A549 (cell line): ENCODE measurements around the gene PTPRK. TPM values are rescaled to one million over a fixed set of nuclear protein-coding genes. Genes with fewer than 3 reads are reported as not detected.

ENCODE experiments used
- ATAC-seq, 2 experiments: fragments of 200-7000 bp in 1 of 2; fragments of >200 bp in 1 of 2; cut with Nextera tagmentation in 1 of 2; cut with Tn5 transposase in 1 of 2; 3 replicates each; pipeline versions ENCODE4 v1.8.0 to v1.9.1; 2018 to 2020; ENCODE audit warnings: mild to moderate bottlenecking in 1 of 2, moderate library complexity in 1 of 2
- CTCF ChIA-PET: fragments of 300-600 bp; sonication (Branson Sonifier 250); formaldehyde crosslinking; extraction: SDS; loops from one replicate; lab custom pipeline; 2021; ENCODE audit warnings: antibody characterized with exemption, inconsistent platforms; lab: Yijun Ruan, JAX
- POLR2A ChIA-PET: fragments of 350-600 bp; formaldehyde crosslinking; extraction: SDS; loops from one replicate; lab custom pipeline; 2021; ENCODE audit warnings: antibody characterized with exemption, inconsistent platforms; lab: Yijun Ruan, JAX
- DNase-seq, 2 experiments: peaks; one replicate each; pipeline versions ENCODE4 v3.0.0 to v3.0.0-alpha.2; 2011 to 2016; ENCODE audit warnings: low read depth in 1 of 2, low spot score in 1 of 2
- FAIRE-seq: peaks from 2 replicates; lab custom pipeline; 2011; peaks lifted over from hg19 to GRCh38; lab: Jason Lieb, UNC
- H3K27ac ChIP-seq, 2 experiments: fragments of >200 bp; sonication (Bioruptor Twin); formaldehyde crosslinking; 3 replicates each; pipeline ENCODE4 v1.5.1; 2016 to 2017
- H3K4me1 ChIP-seq: fragments of >200 bp; sonication (Bioruptor Twin); formaldehyde crosslinking; 3 replicates; pipeline ENCODE4 v1.6.1; 2016
- H3K4me2 ChIP-seq: fragments of >200 bp; sonication (Bioruptor Twin); formaldehyde crosslinking; 3 replicates; pipeline ENCODE4 v1.6.1; 2016
- H3K4me3 ChIP-seq: fragments of >200 bp; sonication (Bioruptor Twin); formaldehyde crosslinking; 3 replicates; pipeline ENCODE4 v1.5.1; 2016
- H3K9me3 ChIP-seq: fragments of >200 bp; sonication (Bioruptor Twin); formaldehyde crosslinking; 3 replicates; pipeline ENCODE4 v1.6.1; 2016
- ATOH8 ChIP-seq: fragments of 250-450 bp; sonication (Bioruptor Pico); IDR thresholded peaks from 2 replicates; pipeline ENCODE4 v1.5.0; 2020; ENCODE audit warnings: low read depth, mild to moderate bottlenecking, moderate library complexity
- CBX2 ChIP-seq: fragments of 200-600 bp; sonication (generic); IDR thresholded peaks from 2 replicates; pipeline ENCODE4 v1.6.1; 2016; ENCODE audit warnings: low read depth, mild to moderate bottlenecking, borderline replicate concordance
- CBX8 ChIP-seq: fragments of 200-600 bp; sonication (generic); IDR thresholded peaks from 2 replicates; pipeline ENCODE4 v1.6.1; 2016
- CEBPB ChIP-seq, 2 experiments: fragments of >200 bp in 1 of 2; sonication (Bioruptor Twin) in 1 of 2; formaldehyde crosslinking in 1 of 2; IDR thresholded peaks; 2 replicates each; pipeline ENCODE4 v1.6.1; 2012 to 2016
- FOSL2 ChIP-seq, 2 experiments: fragments of 450-650 bp in 1 of 2; fragments of >200 bp in 1 of 2; sonication (Bioruptor Twin) in 1 of 2; formaldehyde crosslinking; IDR thresholded peaks; 2 replicates each; pipeline versions ENCODE4 v1.5.0 to v1.6.1; 2016 to 2020; ENCODE audit warnings: mild to moderate bottlenecking in 1 of 2, moderate library complexity in 1 of 2
- FOXS1 ChIP-seq: fragments of 250-450 bp; sonication (Bioruptor Pico); IDR thresholded peaks from 2 replicates; pipeline ENCODE4 v1.5.0; 2020; ENCODE audit warnings: mild to moderate bottlenecking, moderate library complexity
- JUNB ChIP-seq: fragments of >200 bp; sonication (Bioruptor Twin); formaldehyde crosslinking; IDR thresholded peaks from 2 replicates; pipeline ENCODE4 v1.6.1; 2016
- KDM5A ChIP-seq: fragments of 200-600 bp; sonication (generic); IDR thresholded peaks from 2 replicates; pipeline ENCODE4 v1.6.1; 2016; ENCODE audit warnings: antibody characterized with exemption, mild to moderate bottlenecking
- MAFK ChIP-seq: fragments of 450-650 bp; IDR thresholded peaks from 2 replicates; pipeline ENCODE4 v1.6.1; 2014; ENCODE audit not compliant: partially characterized antibody
- MAX ChIP-seq: IDR thresholded peaks from 2 replicates; pipeline ENCODE4 v1.6.1; 2012
- PBX3 ChIP-seq: IDR thresholded peaks from 2 replicates; pipeline ENCODE4 v1.6.1; 2012
- POLR2AphosphoS2 ChIP-seq: conservative IDR thresholded peaks from 2 replicates; pipeline ENCODE4 v1.6.1; 2012; ENCODE audit warnings: low read length, improper control_type of control experiment, inconsistent platforms
- RARB ChIP-seq: fragments of 250-450 bp; sonication (Bioruptor Pico); IDR thresholded peaks from 2 replicates; pipeline ENCODE4 v1.8.0; 2021; ENCODE audit warnings: mild to moderate bottlenecking, moderate library complexity
- REST ChIP-seq: fragments of 200-600 bp; sonication (generic); IDR thresholded peaks from 2 replicates; pipeline ENCODE4 v1.6.1; 2016; ENCODE audit warnings: antibody characterized with exemption, mild to moderate bottlenecking, moderate library complexity
- RNF2 ChIP-seq: fragments of 200-600 bp; sonication (generic); IDR thresholded peaks from 2 replicates; pipeline ENCODE4 v1.6.1; 2016; ENCODE audit warnings: low read depth, mild to moderate bottlenecking, antibody characterized with exemption, moderate library complexity, borderline replicate concordance
- SREBF2 ChIP-seq: fragments of 450-650 bp; IDR thresholded peaks from 2 replicates; pipeline ENCODE4 v1.6.1; 2014; ENCODE audit warnings: mild to moderate bottlenecking, moderate library complexity
- TFCP2L1 ChIP-seq: fragments of 250-450 bp; sonication (Bioruptor Pico); IDR thresholded peaks from 2 replicates; pipeline ENCODE4 v1.5.0; 2021; ENCODE audit warnings: mild to moderate bottlenecking
- TP53 ChIP-seq: fragments of 250-450 bp; sonication (Bioruptor Pico); IDR thresholded peaks from 2 replicates; pipeline ENCODE4 v1.5.0; 2021; ENCODE audit warnings: mild to moderate bottlenecking, moderate library complexity
- ZSCAN20 ChIP-seq: fragments of 250-450 bp; sonication (Bioruptor Pico); IDR thresholded peaks from 2 replicates; pipeline ENCODE4 v1.8.0; 2022; ENCODE audit warnings: mild to moderate bottlenecking, moderate library complexity
- whole genome bisulfite sequencing: methylation state at CpG from one replicate; pipeline ENCODE4 v1.1.6; 2017; ENCODE audit errors: missing lambda C conversion rate; 5-methylcytosine and 5-hydroxymethylcytosine counted together
- polyA plus RNA-seq, 4 experiments: library from polyadenylated mRNA; depleted of rRNA in 3 of 4; stranded (reverse); fragments of >200 nt; fragmentation: RNase III in 1 of 4; extraction: RNeasy Plus Mini Kit Qiagen cat#74134 plus additional on column Dnase treatment in 1 of 4; gene quantifications; 2 replicates in 3 of 4; 3 replicates in 1 of 4; pipeline ENCODE4 v1.2.3, GENCODE V29; 2011 to 2017

The PTPRK gene
- polyA plus RNA-seq, 2 of the 4 experiments (the other 2 are of a cell fraction) = 14.4 to 16.1 TPM

- no peak for TF ChIP-seq REST
- no peak for TF ChIP-seq SREBF2
- no peak for TF ChIP-seq CBX8
- no peak for TF ChIP-seq CEBPB (IDR thresholded peaks at IDR 0.05)
- TF ChIP-seq, all 56 proteins: peak for 0
Observed at GRCh38 chr6:128135325-128135724, 385.1 kb downstream of the PTPRK start (continued).

- Histone ChIP-seq H3K9me3 (no peaks in the 10 kb centered on the region), H3K27ac (no peak overlapping the region), H3K4me2 (peak overlapping the region; percentile 14; the same call in 1 of the 3 replicates)
- 88% methylated on average over 3 of the region's 3 CpGs for WGBS
- no peak for ATAC-seq
- DNase-seq = no peak
- TF ChIP-seq JUNB = no peak
- TF ChIP-seq CBX2 = no peak
- TF ChIP-seq PBX3 = no peak
- TF ChIP-seq SREBF2 = no peak
- TF ChIP-seq MAX = no peak
- TF ChIP-seq KDM5A = no peak
- no peak for TF ChIP-seq FOSL2 (IDR thresholded peaks at IDR 0.05)
- peak; percentile 38; the same call in 1 of the 2 replicates for TF ChIP-seq FOSL2 (CRISPR knock-in tag; IDR thresholded peaks at IDR 0.05)
- TF ChIP-seq, all 56 proteins: peak for 1
- FAIRE-seq = no peak
- ChIA-PET CTCF (no interaction called here), POLR2A (no interaction called here)
- no peak overlapping the region for H3K4me3 ChIP-seq
- peaks cover 15% of the 10 kb centered on the region for H3K4me1 ChIP-seq
Observed at GRCh38 chr6:128131566-128131965, 388.8 kb downstream of the PTPRK start.

- ChIA-PET POLR2A (no interaction called here), CTCF (no interaction called here)
- H3K27ac ChIP-seq = no peak overlapping the region
- no peak for DNase-seq
- no peak for ATAC-seq
- no peak overlapping the region for H3K4me2 ChIP-seq
- 93% methylated on average over 4 of the region's 4 CpGs for WGBS
- no peak for FAIRE-seq
- H3K4me1 ChIP-seq = peaks cover 15% of the 10 kb centered on the region
- TF ChIP-seq RNF2 = no peak
- no peak for TF ChIP-seq ZSCAN20 (CRISPR knock-in tag)
- TF ChIP-seq TFCP2L1 (CRISPR knock-in tag) = no peak
- no peak for TF ChIP-seq ATOH8 (CRISPR knock-in tag)
- TF ChIP-seq POLR2AphosphoS2 = no peak
- TF ChIP-seq MAX = no peak
- no peak for TF ChIP-seq MAFK
- no peak for TF ChIP-seq TP53 (CRISPR knock-in tag)
- TF ChIP-seq RARB (CRISPR knock-in tag) = no peak
- no peak for TF ChIP-seq FOXS1 (CRISPR knock-in tag)
- TF ChIP-seq KDM5A = no peak
- H3K4me3 ChIP-seq = no peak overlapping the region
- no peaks in the 10 kb centered on the region for H3K9me3 ChIP-seq
Observed at GRCh38 chr6:128131036-128131435, 389.4 kb downstream of the PTPRK start.
